OCI-LY3 (cell line): ENCODE measurements around the gene NDUFV3.

Experiments
- H2AFZ ChIP-seq: fragments of 200-600, 300-600 bp; shearing (Covaris generic); 2 replicates; pipeline ENCODE4 v1.6.0; 2014; ENCODE audit warnings: antibody characterized with exemption, low read depth, low read length
- H3K27ac ChIP-seq: fragments of 200-600, 300-600 bp; sonication (generic); 2 replicates; pipeline ENCODE4 v1.5.1; 2014; ENCODE audit warnings: mild to moderate bottlenecking, low read length, moderate library complexity, mixed read lengths
- H3K27me3 ChIP-seq: fragments of 200-600, 300-600 bp; sonication (generic); 2 replicates; pipeline ENCODE4 v1.6.1; 2014; ENCODE audit warnings: low read depth, low read length, mixed read lengths
- H3K36me3 ChIP-seq: fragments of 200-600, 300-600 bp; sonication (generic); replicated peaks from 2 replicates; pipeline ENCODE3; 2014; ENCODE audit warnings: low read depth, low read length, mixed read lengths
- H3K4me1 ChIP-seq: fragments of 300-600, 200-600 bp; sonication (generic); 2 replicates; pipeline ENCODE4 v1.6.1; 2014; ENCODE audit warnings: low read length, mixed read lengths
- H3K4me2 ChIP-seq: fragments of 200-600, 300-600 bp; sonication (generic); 2 replicates; pipeline ENCODE4 v1.6.1; 2014; ENCODE audit warnings: low read length, mixed read lengths
- H3K4me3 ChIP-seq: fragments of 300-600, 200-600 bp; sonication (generic); 2 replicates; pipeline ENCODE4 v1.5.1; 2014; ENCODE audit warnings: antibody characterized with exemption, mild to moderate bottlenecking, low read length, moderate library complexity
- H3K79me2 ChIP-seq: fragments of 300-600, 200-600 bp; shearing (Covaris generic); 2 replicates; pipeline ENCODE4 v1.6.1; 2014; ENCODE audit warnings: mild to moderate bottlenecking, low read length, mixed read lengths
- H3K9ac ChIP-seq: fragments of 300-600, 200-600 bp; shearing (Covaris generic); 2 replicates; pipeline ENCODE4 v1.6.0; 2014; ENCODE audit warnings: mild to moderate bottlenecking, low read length, moderate library complexity
- H3K9me3 ChIP-seq: fragments of 200-600, 300-600 bp; shearing (Covaris generic); 2 replicates; pipeline ENCODE4 v1.6.1; 2014; ENCODE audit warnings: low read length, mixed read lengths; ENCODE audit not compliant: insufficient read depth
- H4K20me1 ChIP-seq: fragments of 200-600, 300-600 bp; sonication (generic); 2 replicates; pipeline ENCODE4 v1.6.1; 2016; ENCODE audit warnings: low read length, mixed read lengths; ENCODE audit not compliant: insufficient read depth
- CTCF ChIP-seq: fragments of 200-600, 300-600 bp; sonication (generic); IDR thresholded peaks from 2 replicates; pipeline ENCODE4 v1.5.1; 2014; ENCODE audit warnings: antibody characterized with exemption, low read length, low read depth
- EZH2phosphoT487 ChIP-seq: fragments of 200-600 bp; shearing (Covaris generic); IDR thresholded peaks from 2 replicates; pipeline ENCODE4 v1.6.1; 2018; ENCODE audit warnings: antibody characterized with exemption, mixed run types, low read depth

Gene NDUFV3

GRCh38 chr21:42858957-42859890 lies 33.9 kb upstream of the NDUFV3 start:
- Histone ChIP-seq H2AFZ (no peak overlapping the region), H3K4me1 (no peaks in the 10 kb centered on the region), H3K9ac (no peak overlapping the region), H3K27me3 (no peaks in the 10 kb centered on the region), H3K36me3 (peaks cover 30% of the 10 kb centered on the region), H4K20me1 (peaks cover 4% of the 10 kb centered on the region), H3K4me2 (no peak overlapping the region), H3K4me3 (no peak overlapping the region), H3K27ac (no peak overlapping the region), H3K79me2 (peaks cover 59% of the 10 kb centered on the region), H3K9me3 (no peaks in the 10 kb centered on the region)
- TF ChIP-seq EZH2phosphoT487 (no peak), CTCF (no peak)

GRCh38 chr21:42859891-42860230 lies 33.2 kb upstream of the NDUFV3 start:
- Histone ChIP-seq H4K20me1 (peaks cover 6% of the 10 kb centered on the region), H3K4me2 (no peak overlapping the region), H3K9ac (no peak overlapping the region), H3K9me3 (no peaks in the 10 kb centered on the region), H3K4me1 (no peaks in the 10 kb centered on the region), H3K27ac (no peak overlapping the region), H2AFZ (no peak overlapping the region), H3K79me2 (peaks cover 65% of the 10 kb centered on the region), H3K4me3 (no peak overlapping the region), H3K27me3 (no peaks in the 10 kb centered on the region), H3K36me3 (peaks cover 35% of the 10 kb centered on the region)
- TF ChIP-seq CTCF (no peak), EZH2phosphoT487 (no peak)

- H3K4me3 ChIP-seq, result no peak overlapping the region
- peaks cover 32% of the 10 kb centered on the region for H3K36me3 ChIP-seq
- no peak overlapping the region for H3K4me2 ChIP-seq
- TF ChIP-seq CTCF (no peak), EZH2phosphoT487 (no peak)
- no peaks in the 10 kb centered on the region for H3K4me1 ChIP-seq
- no peak overlapping the region for H3K27ac ChIP-seq
- peaks cover 70% of the 10 kb centered on the region for H3K79me2 ChIP-seq
- no peaks in the 10 kb centered on the region for H3K27me3 ChIP-seq
- H2AFZ ChIP-seq, result no peak overlapping the region
- H3K9ac ChIP-seq, result no peak overlapping the region
- H4K20me1 ChIP-seq, result peaks cover 11% of the 10 kb centered on the region
- no peaks in the 10 kb centered on the region for H3K9me3 ChIP-seq
These were observed 32.8 kb upstream of the NDUFV3 start for GRCh38 chr21:42860345-42860744.

GRCh38 chr21:42861311-42861847 lies 31.7 kb upstream of the NDUFV3 start:
- no peak overlapping the region for H3K9ac ChIP-seq
- no peak overlapping the region for H3K4me2 ChIP-seq
- no peak overlapping the region for H3K4me3 ChIP-seq
- peaks cover 31% of the 10 kb centered on the region for H3K36me3 ChIP-seq
- TF ChIP-seq EZH2phosphoT487, result no peak
- no peak for TF ChIP-seq CTCF
- no peaks in the 10 kb centered on the region for H3K4me1 ChIP-seq
- H3K27me3 ChIP-seq, result no peaks in the 10 kb centered on the region
- H3K79me2 ChIP-seq, result peaks cover 80% of the 10 kb centered on the region
- H3K27ac ChIP-seq, result no peak overlapping the region
- no peak overlapping the region for H2AFZ ChIP-seq
- H4K20me1 ChIP-seq, result peaks cover 17% of the 10 kb centered on the region
- H3K9me3 ChIP-seq, result no peaks in the 10 kb centered on the region
